ENCODE data around the gene SUPT4H1. TPM values are rescaled to one million over a fixed set of nuclear protein-coding genes. Genes with fewer than 3 reads are reported as not detected.
"Not testable (repeated sequence)": the region's sequence is repeated elsewhere in the genome, so short reads cannot be mapped to it uniquely, and the experiment has no call there.

Gene SUPT4H1
- total and polyA plus RNA-seq, 3 donors from 2014 or later, result 59.3 to 98.5 (median 64.4) TPM

GRCh38 chr17:58343131-58343530 lies 8.9 kb downstream of the SUPT4H1 start:
- no peak overlapping the region for H3K27ac ChIP-seq
- no peaks in the 10 kb centered on the region for H3K36me3 ChIP-seq (ENCODE audit: low read depth, missing control alignments)
- no peak overlapping the region for H3K4me3 ChIP-seq
- intact Hi-C loops (cut with DNase I; ENCODE audit: low total_unique reads), result no loop called here
- TF ChIP-seq CTCF (IDR thresholded peaks at IDR 0.05) (no peak), POLR2A (IDR thresholded peaks at IDR 0.05) (no peak)
- DNase-seq, result no peak
- no peaks in the 10 kb centered on the region for H3K9me3 ChIP-seq
- WGBS, 2 donors, result 93 to 95% methylated on average over 4 of the region's 4 CpGs
- no peaks in the 10 kb centered on the region for H3K4me1 ChIP-seq
- H3K27me3 ChIP-seq, result no peaks in the 10 kb centered on the region

GRCh38 chr17:58341861-58342475 lies 10.0 kb downstream of the SUPT4H1 start:
- Histone ChIP-seq H3K4me1 (no peaks in the 10 kb centered on the region), H3K27ac (no peak overlapping the region), H3K4me3 (no peak overlapping the region), H3K27me3 (no peaks in the 10 kb centered on the region), H3K36me3 (ENCODE audit: low read depth, missing control alignments) (no peaks in the 10 kb centered on the region), H3K9me3 (no peaks in the 10 kb centered on the region)
- intact Hi-C loops (cut with DNase I; ENCODE audit: low total_unique reads), result no loop called here
- TF ChIP-seq POLR2A (IDR thresholded peaks at IDR 0.05) (no peak), CTCF (IDR thresholded peaks at IDR 0.05) (no peak)
- no peak for DNase-seq
- WGBS, 2 donors, result 86% methylated on average over 4 of the region's 4 CpGs

GRCh38 chr17:58341136-58341860 lies 10.7 kb downstream of the SUPT4H1 start:
- intact Hi-C loops (cut with DNase I; ENCODE audit: low total_unique reads); H3K4me3 ChIP-seq; H3K4me1 ChIP-seq; H3K36me3 ChIP-seq (ENCODE audit: low read depth, missing control alignments); H3K27me3 ChIP-seq; DNase-seq; H3K27ac ChIP-seq; H3K9me3 ChIP-seq: not testable (repeated sequence)
- WGBS, 2 donors, result 96 to 97% methylated on average over 11 of the region's 11 CpGs

- no peaks in the 10 kb centered on the region for H3K9me3 ChIP-seq
- H3K4me3 ChIP-seq, result no peak overlapping the region
- no peaks in the 10 kb centered on the region for H3K36me3 ChIP-seq (ENCODE audit: low read depth, missing control alignments)
- TF ChIP-seq POLR2A (IDR thresholded peaks at IDR 0.05) (no peak), CTCF (IDR thresholded peaks at IDR 0.05) (no peak)
- H3K4me1 ChIP-seq, result no peaks in the 10 kb centered on the region
- H3K27me3 ChIP-seq, result no peaks in the 10 kb centered on the region
- no peak for DNase-seq
- intact Hi-C loops (cut with DNase I; ENCODE audit: low total_unique reads), result no loop called here
- WGBS, 2 donors, result 73 to 87% methylated on average over 5 of the region's 5 CpGs
- no peak overlapping the region for H3K27ac ChIP-seq
These were observed 11.6 kb downstream of the SUPT4H1 start for GRCh38 chr17:58340405-58340876.

- no peak overlapping the region for H3K4me3 ChIP-seq
- 90 to 94% methylated on average over 4 to 6 of the region's 6 CpGs for WGBS, 2 donors
- peaks cover 4% of the 10 kb centered on the region for H3K4me1 ChIP-seq
- H3K27me3 ChIP-seq, result no peaks in the 10 kb centered on the region
- DNase-seq, result no peak
- no peaks in the 10 kb centered on the region for H3K9me3 ChIP-seq
- intact Hi-C loops (cut with DNase I; ENCODE audit: low total_unique reads), result no loop called here
- H3K36me3 ChIP-seq (ENCODE audit: low read depth, missing control alignments), result no peaks in the 10 kb centered on the region
- TF ChIP-seq CTCF (IDR thresholded peaks at IDR 0.05) (no peak), POLR2A (IDR thresholded peaks at IDR 0.05) (no peak)
- H3K27ac ChIP-seq, result no peak overlapping the region
These were observed 12.1 kb downstream of the SUPT4H1 start for GRCh38 chr17:58339755-58340404.

Measured in testis (tissue), 3 donors.